HG03280 (cell line): ENCODE measurements around the gene BRD2.

ENCODE experiments used
- ATAC-seq: cut with Tn5 transposase; IDR thresholded peaks from one replicate; pipeline ENCODE4 v1.9.1; 2021; ENCODE audit warnings: mild to moderate bottlenecking, moderate library complexity; ENCODE audit not compliant: unreplicated experiment

BRD2 gene

GRCh38 chr6:32947552-32948465 is 20.6 kb upstream of the BRD2 start:
- ATAC-seq: no peak

DNA sequence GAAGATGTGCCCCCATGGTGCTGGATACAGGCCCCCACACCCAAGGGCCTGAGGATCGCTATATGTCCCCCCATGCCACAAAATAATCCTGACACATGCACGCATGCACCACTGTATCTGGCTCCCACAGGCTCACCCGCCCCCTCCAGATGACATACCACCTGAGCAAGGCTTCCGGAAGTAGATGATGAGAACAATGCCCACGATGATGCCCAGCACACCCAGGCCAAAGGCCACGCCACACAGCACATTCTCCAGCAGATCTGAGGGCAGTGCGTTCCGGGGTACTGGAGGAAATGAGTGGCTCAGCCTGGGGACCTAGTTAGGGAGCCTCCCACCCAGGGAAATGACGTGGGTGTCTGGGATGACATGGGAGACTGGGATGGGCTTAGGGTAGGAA is 19.3 kb upstream of the BRD2 start:
- ATAC-seq: no peak

- no peak for ATAC-seq
These were observed 18.4 kb upstream of the BRD2 start for GRCh38 chr6:32950010-32950409.

- no peak for ATAC-seq
These were observed 17.9 kb upstream of the BRD2 start for GRCh38 chr6:32950449-32950848.

- peak; percentile 90 for ATAC-seq
These were observed 15.3 kb upstream of the BRD2 start, which contains the start of gene HLA-DMA for GRCh38 chr6:32952817-32953739. Gene HLA-DMA, minus strand, starts transcription at chr6:32953097. Its CDS starts 61 bp downstream, at chr6:32953036.

DNA sequence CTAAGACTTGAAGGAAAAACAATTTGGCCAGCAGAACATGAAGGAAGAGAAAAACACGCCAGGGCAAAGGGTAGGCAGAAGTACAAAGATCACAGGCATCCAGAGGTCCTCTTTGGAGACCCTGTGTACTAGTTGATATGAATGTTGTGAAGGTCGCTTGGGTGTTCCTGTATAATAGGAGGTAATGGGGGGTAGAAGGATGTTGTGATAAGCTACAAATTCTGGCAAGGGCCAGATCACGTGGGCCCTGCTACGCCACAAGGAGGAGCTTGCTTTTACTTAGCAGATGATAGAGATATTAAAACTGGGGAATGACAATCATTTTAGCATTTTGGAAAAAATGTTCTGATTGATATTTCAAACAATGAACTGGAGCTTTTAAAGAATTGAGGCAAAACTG is 14.6 kb upstream of the BRD2 start:
- ATAC-seq: no peak

DNA sequence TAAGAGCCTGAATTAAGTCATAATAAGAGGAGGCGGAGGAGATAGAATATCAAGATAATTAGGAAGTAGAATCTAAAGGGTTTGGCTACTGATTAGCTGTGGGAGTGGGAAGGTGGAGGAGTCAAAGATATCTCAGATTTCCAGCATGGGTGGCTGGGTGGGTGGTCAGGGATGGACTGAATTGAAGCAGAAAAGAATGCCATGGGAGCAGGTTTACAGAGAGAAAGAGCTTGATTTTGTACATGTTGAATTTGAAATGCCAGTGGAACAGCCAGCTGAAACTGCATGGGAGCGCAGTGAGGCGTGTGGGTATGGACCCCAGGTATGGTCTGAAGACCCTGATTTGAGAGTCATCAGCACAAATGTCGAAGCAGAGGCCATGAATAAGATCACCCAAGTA is 14.1 kb upstream of the BRD2 start:
- no peak for ATAC-seq

- ATAC-seq: no peak
These were observed 13.2 kb upstream of the BRD2 start for GRCh38 chr6:32954986-32955802.

DNA sequence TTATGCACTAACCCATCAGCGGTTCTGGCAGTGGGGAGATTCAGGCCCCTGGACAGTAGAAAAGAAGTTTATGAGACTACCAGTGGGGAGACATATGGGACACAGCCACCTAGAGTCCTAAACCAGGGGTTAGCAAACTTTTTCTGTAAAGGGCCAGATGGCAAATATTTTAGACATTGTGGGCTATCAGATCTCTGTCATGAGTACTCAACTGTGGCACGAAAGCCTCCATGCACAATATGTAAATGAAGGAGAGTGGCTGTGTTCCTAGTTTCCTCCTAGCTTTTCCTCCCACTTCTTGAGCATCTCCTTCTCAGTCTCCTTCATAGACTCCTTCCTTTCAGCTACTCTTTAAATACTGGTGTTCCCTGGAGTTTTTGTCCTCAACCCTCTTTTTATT is 12.2 kb upstream of the BRD2 start:
- no peak for ATAC-seq

DNA sequence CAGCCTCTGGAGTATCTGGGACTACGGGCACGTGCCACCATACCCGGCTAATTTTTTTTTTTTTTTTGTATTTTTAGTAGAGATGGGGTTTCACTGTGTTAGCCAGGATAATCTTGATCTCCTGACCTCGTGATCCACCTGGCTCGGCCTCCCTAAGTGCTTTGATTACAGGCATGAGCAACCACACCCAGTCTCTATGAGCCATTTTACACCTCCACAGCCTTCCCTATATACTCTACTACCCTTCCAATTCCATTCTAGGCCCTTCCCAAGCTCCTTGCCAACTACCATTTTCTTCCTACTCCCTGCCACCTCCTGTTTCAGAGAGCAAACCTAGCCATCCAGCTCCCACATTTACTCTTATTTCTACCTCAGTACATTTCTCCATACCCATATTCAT is 7.8 kb upstream of the BRD2 start:
- ATAC-seq: no peak

DNA sequence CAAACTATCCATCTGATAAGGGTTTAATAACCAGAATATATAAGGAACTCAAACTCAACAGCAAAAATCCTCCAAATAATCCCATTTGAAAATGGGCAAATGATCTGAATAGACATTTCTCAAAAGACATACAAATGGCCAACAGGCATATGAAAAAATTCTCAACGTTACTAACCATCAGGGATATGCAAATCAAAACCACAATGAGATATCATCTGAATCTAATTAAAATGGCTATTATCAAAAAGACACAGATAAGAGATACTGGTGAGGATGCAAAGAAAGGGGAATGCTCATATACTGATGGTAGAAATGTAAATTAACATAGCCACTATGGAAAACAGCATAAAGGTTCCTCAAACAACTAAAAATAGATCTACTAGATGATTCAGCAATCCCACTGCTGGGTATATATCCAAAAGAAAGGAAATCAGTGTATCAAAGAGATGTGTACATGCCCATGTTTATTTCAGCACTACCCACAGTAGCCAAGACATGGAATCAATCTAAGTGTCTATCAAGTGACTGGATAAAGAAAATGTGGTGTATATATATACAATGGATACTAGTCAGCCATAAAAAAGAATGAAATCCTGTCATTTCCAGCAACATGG is 6.1 kb upstream of the BRD2 start:
- no peak for ATAC-seq

DNA sequence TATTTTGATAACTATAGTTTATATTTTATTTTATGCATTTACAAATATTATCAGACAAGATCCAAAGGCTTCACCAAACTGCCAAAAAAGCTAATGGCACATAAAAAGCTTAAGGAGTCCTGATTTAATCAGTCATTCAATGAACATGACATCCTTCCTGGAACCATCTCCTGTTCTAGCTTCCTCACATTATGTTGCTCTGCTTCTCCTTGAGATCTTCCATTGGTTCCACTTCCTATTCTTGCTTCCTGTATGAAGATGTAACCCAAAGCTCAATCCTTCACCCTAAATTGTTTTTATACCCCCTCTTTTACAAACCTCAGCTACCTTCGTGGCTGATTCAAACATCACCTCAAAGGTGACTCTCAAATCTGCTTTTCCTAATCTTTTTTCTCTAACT is 4.5 kb upstream of the BRD2 start:
- no peak for ATAC-seq

DNA sequence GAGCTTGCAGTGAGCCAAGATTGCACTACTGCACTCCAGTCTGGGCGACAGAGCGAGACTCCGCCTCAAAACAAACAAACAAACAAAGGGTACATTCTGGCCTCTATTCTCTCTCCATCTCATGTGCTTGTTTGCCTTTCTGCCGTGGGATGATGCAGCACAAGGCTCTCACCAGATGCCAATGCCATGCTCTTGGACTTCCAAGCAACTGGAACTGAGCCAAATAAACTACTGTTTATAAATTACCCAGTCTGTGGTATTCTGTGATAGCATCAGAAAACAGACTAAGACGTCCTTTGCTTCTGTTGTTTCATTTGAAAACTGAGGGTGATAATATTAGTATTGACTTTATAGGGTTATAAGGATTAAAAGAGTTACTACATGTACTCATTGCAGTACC is 3.6 kb upstream of the BRD2 start:
- no peak for ATAC-seq

DNA sequence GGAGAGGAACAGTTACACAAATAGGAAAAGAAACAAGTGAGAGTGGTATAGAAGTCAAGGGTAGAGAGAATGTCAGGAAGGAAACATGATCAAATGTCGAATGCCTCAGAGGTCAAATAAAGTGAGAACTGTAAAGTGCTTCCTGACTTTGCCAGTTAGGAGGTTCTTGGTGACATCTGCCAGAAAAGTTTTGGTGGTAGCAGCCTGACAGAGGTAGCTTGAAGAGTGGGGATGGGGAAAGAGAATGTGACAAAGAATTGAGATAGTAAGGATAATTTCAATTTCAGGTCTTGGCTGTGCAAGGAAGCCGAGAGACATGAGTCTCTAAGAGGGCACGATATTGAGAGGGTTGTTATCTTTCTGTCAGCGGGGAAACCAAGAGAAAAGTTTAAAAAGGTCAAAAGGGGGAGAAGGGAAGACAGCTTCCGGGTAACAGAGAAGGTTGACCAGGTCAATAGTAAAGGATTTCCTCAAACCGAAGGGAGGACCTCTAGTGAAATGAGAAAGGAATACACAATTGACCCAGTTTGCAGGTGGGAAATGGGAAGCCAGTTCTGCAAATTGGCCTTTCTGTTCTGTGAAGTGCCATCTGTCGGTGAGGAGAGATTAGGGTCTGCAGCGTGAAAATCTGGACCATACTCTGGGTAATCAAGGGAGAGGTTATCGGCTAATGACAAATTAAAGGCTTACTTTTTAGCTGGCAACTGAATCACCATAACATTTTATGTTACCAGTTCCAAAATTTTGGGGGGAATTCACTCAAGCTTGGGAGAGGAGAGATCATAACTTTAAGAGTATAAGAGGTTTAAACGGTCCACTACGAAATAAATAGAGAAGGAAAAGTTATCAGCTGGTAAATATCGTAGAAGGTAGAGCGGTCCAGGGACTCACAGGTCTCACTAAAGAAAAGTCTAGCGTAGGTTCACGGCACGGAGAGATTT is 973 bp upstream of the BRD2 start:
- ATAC-seq: no peak

- ATAC-seq: no peak
These were observed 682 bp downstream of the BRD2 start for GRCh38 chr6:32968867-32969684.

GRCh38 chr6:32969685-32970412 is 1.5 kb downstream of the BRD2 start:
- ATAC-seq: no peak

- no peak for ATAC-seq
These were observed 2.2 kb downstream of the BRD2 start for GRCh38 chr6:32970413-32971241.
